Left ventricle myocardium inferior (tissue), 1 donor: Measurements from ENCODE around the gene AQP12A. TPM values are rescaled to one million over a fixed set of nuclear protein-coding genes. Genes with fewer than 3 reads are reported as not detected.
"Not testable (repeated sequence)": the region's sequence is repeated elsewhere in the genome, so short reads cannot be mapped to it uniquely, and the experiment has no call there.

Experiments
- DNase-seq: peaks from one replicate; pipeline ENCODE4 v3.0.0-alpha.2; 2020
- H3K27ac ChIP-seq: fragments of 200-600 bp; replicated peaks from 2 replicates; pipeline ENCODE4 v1.8.0; 2021
- H3K27me3 ChIP-seq: fragments of 200-600 bp; 2 replicates; pipeline ENCODE4 v1.8.0; 2021; ENCODE audit warnings: low read depth
- H3K36me3 ChIP-seq: fragments of 200-600 bp; 2 replicates; pipeline ENCODE4 v1.8.0; 2021
- H3K4me1 ChIP-seq: fragments of 200-600 bp; 2 replicates; pipeline ENCODE4 v1.8.0; 2021
- H3K4me3 ChIP-seq: fragments of 200-600 bp; 2 replicates; pipeline ENCODE4 v1.8.0; 2021; ENCODE audit warnings: mild to moderate bottlenecking, moderate library complexity
- H3K9me3 ChIP-seq: fragments of 200-600 bp; replicated peaks from 2 replicates; pipeline ENCODE4 v1.8.0; 2021
- CTCF ChIP-seq: fragments of 200-600 bp; IDR thresholded peaks from 2 replicates; pipeline ENCODE4 v1.8.0; 2021; ENCODE audit warnings: antibody characterized with exemption, mild to moderate bottlenecking, borderline replicate concordance
- intact Hi-C: fragments of 100-400 bp; cut with micrococcal nuclease; formaldehyde crosslinking; loops from one replicate; pipeline ENCODE4 v1.11.0; 2022
- total RNA-seq: library from RNA; stranded (reverse); fragmentation: NEBNext Ultra II Directional; extraction: Animal tissue kit (Norgen Biotek cat#: 25700); gene quantifications from one replicate; pipeline ENCODE4 v1.2.1, GENCODE V29; 2021
- donor health status: DM: no; HTN: yes; CAD: no; lungs with severe emphysema.

The AQP12A gene
- total RNA-seq, 1 donor from 2014 or later, result not detected

GRCh38 chr2:240672701-240673190 is 18.9 kb upstream of the AQP12A start:
- no peak for DNase-seq
- H3K4me1 ChIP-seq, result no peaks in the 10 kb centered on the region
- H3K4me3 ChIP-seq, result peak overlapping the region; percentile 48
- H3K9me3 ChIP-seq, result no peaks in the 10 kb centered on the region
- H3K36me3 ChIP-seq, result no peaks in the 10 kb centered on the region
- intact Hi-C loops, result no loop called here
- H3K27ac ChIP-seq, result no peak overlapping the region
- TF ChIP-seq CTCF, result no peak
- H3K27me3 ChIP-seq, result peaks cover 44% of the 10 kb centered on the region

- H3K27me3 ChIP-seq, result peaks cover 40% of the 10 kb centered on the region
- H3K4me1 ChIP-seq, H3K9me3 ChIP-seq, H3K4me3 ChIP-seq, H3K27ac ChIP-seq, H3K36me3 ChIP-seq, intact Hi-C loops, DNase-seq: not testable (repeated sequence)
These were observed 17.0 kb upstream of the AQP12A start for GRCh38 chr2:240674461-240675184.

GRCh38 chr2:240675345-240675744 is 16.3 kb upstream of the AQP12A start:
- peaks cover 39% of the 10 kb centered on the region for H3K27me3 ChIP-seq
- H3K4me3 ChIP-seq, H3K4me1 ChIP-seq, DNase-seq, H3K9me3 ChIP-seq, intact Hi-C loops, H3K36me3 ChIP-seq, H3K27ac ChIP-seq: not testable (repeated sequence)

GRCh38 chr2:240678043-240678442 is 13.6 kb upstream of the AQP12A start:
- DNase-seq, H3K9me3 ChIP-seq, H3K27ac ChIP-seq, H3K4me1 ChIP-seq, intact Hi-C loops, H3K4me3 ChIP-seq, H3K36me3 ChIP-seq: not testable (repeated sequence)
- H3K27me3 ChIP-seq, result peaks cover 12% of the 10 kb centered on the region

GRCh38 chr2:240678909-240679308 is 12.8 kb upstream of the AQP12A start:
- H3K4me1 ChIP-seq, H3K9me3 ChIP-seq, H3K4me3 ChIP-seq, H3K27me3 ChIP-seq, intact Hi-C loops, DNase-seq, H3K27ac ChIP-seq, H3K36me3 ChIP-seq: not testable (repeated sequence)

- H3K4me1 ChIP-seq, H3K36me3 ChIP-seq, H3K27ac ChIP-seq, DNase-seq, intact Hi-C loops, H3K9me3 ChIP-seq, H3K27me3 ChIP-seq, H3K4me3 ChIP-seq: not testable (repeated sequence)
These were observed 11.5 kb upstream of the AQP12A start for GRCh38 chr2:240680185-240680584.

GRCh38 chr2:240682431-240683224 is 9.0 kb upstream of the AQP12A start, which contains the start of gene AQP12B:
Gene AQP12B (minus strand): TSS chr2:240682885. CDS start chr2:240682837, 48 bp downstream.
- intact Hi-C loops, H3K4me3 ChIP-seq, H3K27me3 ChIP-seq, H3K9me3 ChIP-seq, H3K36me3 ChIP-seq, H3K27ac ChIP-seq, DNase-seq, H3K4me1 ChIP-seq: not testable (repeated sequence)

- H3K36me3 ChIP-seq, H3K4me3 ChIP-seq, DNase-seq, H3K4me1 ChIP-seq, intact Hi-C loops, H3K27ac ChIP-seq, H3K9me3 ChIP-seq: not testable (repeated sequence)
- peaks cover 17% of the 10 kb centered on the region for H3K27me3 ChIP-seq
These were observed 8.2 kb upstream of the AQP12A start for GRCh38 chr2:240683329-240683979.

- not testable (repeated sequence) for DNase-seq
These were observed 7.5 kb upstream of the AQP12A start for GRCh38 chr2:240683980-240684728.

More at GRCh38 chr2:240683980-240684728, 7.5 kb upstream of the AQP12A start:
- H3K9me3 ChIP-seq, H3K4me3 ChIP-seq, intact Hi-C loops, H3K36me3 ChIP-seq, H3K4me1 ChIP-seq, H3K27ac ChIP-seq: not testable (repeated sequence)
- peaks cover 20% of the 10 kb centered on the region for H3K27me3 ChIP-seq
